Retinal pigment epithelial cell (primary cell): ENCODE data around the gene AMACR.

ENCODE experiments used
- DNase-seq: peaks from one replicate; pipeline ENCODE4 v3.0.0-alpha.2; 2010; ENCODE audit warnings: low read depth
- H3K4me3 ChIP-seq: 2 replicates; pipeline ENCODE4 v1.5.1; 2011; ENCODE audit warnings: mild to moderate bottlenecking, low read length, control low read depth, moderate library complexity
- TF ChIP-seq, protein P1 (sequence below): conservative IDR thresholded peaks from 2 replicates; pipeline ENCODE4 v1.5.1; 2011; ENCODE audit warnings: low read depth, low read length, control low read depth, inconsistent platforms

AMACR gene

GRCh38 chr5:34026089-34026761 is 18.4 kb upstream of the AMACR start:
- DNase-seq = no peak
- TF ChIP-seq, protein P1, sequence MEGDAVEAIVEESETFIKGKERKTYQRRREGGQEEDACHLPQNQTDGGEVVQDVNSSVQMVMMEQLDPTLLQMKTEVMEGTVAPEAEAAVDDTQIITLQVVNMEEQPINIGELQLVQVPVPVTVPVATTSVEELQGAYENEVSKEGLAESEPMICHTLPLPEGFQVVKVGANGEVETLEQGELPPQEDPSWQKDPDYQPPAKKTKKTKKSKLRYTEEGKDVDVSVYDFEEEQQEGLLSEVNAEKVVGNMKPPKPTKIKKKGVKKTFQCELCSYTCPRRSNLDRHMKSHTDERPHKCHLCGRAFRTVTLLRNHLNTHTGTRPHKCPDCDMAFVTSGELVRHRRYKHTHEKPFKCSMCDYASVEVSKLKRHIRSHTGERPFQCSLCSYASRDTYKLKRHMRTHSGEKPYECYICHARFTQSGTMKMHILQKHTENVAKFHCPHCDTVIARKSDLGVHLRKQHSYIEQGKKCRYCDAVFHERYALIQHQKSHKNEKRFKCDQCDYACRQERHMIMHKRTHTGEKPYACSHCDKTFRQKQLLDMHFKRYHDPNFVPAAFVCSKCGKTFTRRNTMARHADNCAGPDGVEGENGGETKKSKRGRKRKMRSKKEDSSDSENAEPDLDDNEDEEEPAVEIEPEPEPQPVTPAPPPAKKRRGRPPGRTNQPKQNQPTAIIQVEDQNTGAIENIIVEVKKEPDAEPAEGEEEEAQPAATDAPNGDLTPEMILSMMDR = no peak
- no peak overlapping the region for H3K4me3 ChIP-seq

DNA sequence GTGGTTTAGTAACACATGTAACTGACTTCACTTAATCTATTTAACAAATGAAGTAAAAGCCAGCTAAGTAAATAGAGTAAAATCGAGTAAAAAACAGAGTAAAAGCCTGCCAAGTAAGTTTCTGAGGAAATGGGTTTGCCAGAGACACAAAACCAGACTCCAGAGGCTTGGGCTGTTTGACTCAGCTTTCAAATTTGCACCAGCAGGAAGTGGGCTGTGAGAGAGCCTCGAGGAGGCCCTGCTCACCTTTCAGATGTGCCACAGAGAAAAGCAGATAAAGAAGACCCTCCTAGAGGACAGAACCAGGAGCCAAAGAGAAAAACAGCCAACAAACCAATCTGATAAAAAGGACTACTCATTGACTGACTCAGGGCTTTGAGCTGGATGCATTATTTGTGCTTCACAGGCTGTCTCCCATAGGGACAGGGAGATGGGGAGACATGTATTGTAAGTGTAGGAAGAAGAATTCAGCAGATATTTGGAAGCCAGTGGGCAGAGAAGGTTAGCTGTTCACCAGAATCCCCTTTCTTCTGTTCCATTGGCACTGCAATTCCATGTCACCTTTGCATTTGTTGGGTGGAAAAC is 14.4 kb upstream of the AMACR start:
- TF ChIP-seq, protein P1 = no peak
- no peak for DNase-seq
- H3K4me3 ChIP-seq = no peak overlapping the region

DNA sequence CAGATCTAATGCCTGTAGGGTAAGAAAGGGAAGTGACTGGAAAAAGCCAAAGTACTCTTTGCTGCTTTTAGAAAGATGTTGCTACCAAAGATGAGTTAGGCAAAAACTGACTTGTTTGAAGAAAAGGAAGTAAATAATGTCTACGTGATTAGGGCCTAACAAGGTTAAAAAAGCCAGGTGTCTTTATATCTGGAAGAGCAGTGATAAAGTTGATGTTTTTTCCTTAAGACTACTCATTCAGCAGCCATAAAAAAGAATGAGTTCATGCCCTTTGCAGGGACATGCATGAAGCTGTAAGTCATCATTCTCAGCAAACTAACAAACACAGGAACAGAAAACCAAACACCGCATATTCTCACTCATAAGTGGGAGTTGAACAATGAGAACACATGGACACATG is 13.5 kb upstream of the AMACR start:
- TF ChIP-seq, protein P1 = no peak
- H3K4me3 ChIP-seq = no peak overlapping the region
- DNase-seq = no peak

DNA sequence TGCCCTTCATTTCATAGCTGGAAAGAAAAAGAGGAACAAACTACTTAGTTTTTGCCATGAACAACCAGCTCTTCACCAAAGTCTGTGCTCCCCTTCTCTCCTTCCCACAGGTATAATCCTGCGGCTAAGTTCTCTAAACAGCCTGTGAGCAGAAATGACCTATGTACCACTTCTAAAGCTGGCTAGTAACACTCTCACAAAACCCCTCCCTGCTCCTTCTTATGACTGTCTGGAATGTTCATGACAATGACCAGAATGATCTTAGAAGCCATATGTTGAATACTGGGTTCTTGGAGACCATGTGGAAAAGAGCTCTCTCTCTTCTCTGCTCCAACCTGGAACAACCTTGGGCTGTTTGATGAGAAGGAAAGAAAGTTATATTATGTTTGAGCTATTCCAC is 12.9 kb upstream of the AMACR start:
- DNase-seq = no peak
- TF ChIP-seq, protein P1 = no peak
- H3K4me3 ChIP-seq = no peak overlapping the region

GRCh38 chr5:34017254-34017653 is 9.4 kb upstream of the AMACR start:
- TF ChIP-seq, protein P1 = no peak
- no peak for DNase-seq
- H3K4me3 ChIP-seq = no peak overlapping the region

DNA sequence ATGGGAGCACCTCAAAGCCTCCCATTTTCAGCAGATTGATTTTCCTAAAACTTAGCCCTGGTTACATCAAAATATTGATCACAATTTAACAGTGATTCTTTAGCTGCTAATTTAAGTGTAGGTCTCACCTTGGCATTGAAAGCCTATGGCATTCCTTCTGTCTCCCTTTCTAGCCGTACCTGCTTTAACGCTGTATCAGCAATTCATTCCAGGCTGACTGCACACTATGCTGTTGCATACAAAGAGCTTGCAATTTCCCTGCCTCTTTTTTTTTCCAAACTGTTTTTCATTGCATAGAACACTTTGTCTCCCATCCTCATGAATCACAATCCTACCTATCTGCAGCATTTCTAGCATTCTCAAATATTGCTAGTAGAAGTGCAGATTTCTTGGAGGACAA is 8.9 kb upstream of the AMACR start:
- TF ChIP-seq, protein P1 = no peak
- DNase-seq = no peak
- H3K4me3 ChIP-seq = no peak overlapping the region

GRCh38 chr5:34016222-34016621 is 8.4 kb upstream of the AMACR start:
- TF ChIP-seq, protein P1 = no peak
- H3K4me3 ChIP-seq = no peak overlapping the region
- no peak for DNase-seq
